GM18499 (cell line): ENCODE data around the gene SOX2.

Experiments used
- ATAC-seq: cut with Tn5 transposase; IDR thresholded peaks from one replicate; pipeline ENCODE4 v1.9.1; 2021; ENCODE audit warnings: moderate number of reproducible peaks; ENCODE audit not compliant: insufficient read depth, unreplicated experiment

Gene SOX2

GRCh38 chr3:181711325-181712135 lies at the start of gene SOX2:
TSS of gene SOX2 (plus strand) at chr3:181711925. CDS start at chr3:181712361, 436 bp downstream.
- ATAC-seq: no peak

DNA sequence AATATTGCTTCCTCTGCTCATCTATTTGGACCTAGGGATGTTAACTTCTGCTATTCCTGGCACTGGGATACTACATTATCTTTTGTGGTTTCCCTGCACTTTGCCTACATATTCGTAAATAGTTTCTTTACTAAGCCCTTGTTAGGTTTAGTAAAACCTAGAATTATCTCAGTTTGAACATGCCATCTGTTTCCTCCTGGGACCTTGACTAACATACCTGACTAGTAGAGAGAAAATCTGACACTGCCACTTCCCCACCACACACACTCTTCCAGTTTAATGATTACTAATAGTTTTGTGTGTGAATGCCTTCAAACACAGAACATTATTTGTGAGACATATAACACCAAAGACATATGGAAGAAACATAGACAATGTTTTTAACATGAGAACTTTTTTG lies 28.2 kb upstream of the SOX2 start:
- ATAC-seq: no peak

DNA sequence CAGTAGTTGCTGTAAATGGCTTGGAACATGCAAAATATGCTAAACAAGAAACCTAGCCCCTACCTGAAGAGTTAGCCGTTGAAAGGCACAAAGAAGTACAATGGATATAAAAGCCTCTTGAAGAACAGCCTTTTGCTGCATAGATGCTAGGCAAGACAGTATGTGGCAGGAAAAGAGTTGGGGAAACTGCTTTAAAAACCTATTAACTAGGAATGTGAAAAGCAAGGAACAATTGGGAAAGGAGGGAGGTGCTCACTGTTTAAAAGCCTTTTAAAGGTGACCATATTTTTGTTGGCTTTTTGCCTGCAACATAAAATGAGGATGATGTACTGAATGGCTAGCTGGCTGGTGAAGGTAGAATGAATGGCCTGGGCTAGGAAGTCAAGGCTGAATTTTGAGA lies 24.5 kb upstream of the SOX2 start:
- no peak for ATAC-seq

DNA sequence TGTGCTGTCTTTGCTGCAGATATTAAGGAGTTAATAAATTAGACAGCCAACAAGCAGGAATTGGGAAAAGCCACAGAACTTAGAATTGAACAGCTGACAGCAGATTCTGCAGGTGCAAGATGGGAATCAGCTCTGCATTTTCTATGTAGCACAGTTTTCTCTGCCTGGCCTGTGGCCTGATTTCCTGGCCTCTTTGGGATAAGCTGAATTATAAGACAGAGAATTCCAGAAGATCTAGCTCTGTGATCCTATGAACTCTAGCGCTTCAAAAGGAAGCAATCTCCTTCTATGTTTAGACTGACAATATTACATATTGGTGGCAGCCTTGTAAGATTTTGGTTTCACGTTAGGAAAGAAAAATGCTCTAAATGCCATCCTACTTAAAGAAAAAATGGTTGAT lies 24.0 kb upstream of the SOX2 start:
- no peak for ATAC-seq

- ATAC-seq: no peak
Observed at GRCh38 chr3:181689546-181689945, 22.2 kb upstream of the SOX2 start.

DNA sequence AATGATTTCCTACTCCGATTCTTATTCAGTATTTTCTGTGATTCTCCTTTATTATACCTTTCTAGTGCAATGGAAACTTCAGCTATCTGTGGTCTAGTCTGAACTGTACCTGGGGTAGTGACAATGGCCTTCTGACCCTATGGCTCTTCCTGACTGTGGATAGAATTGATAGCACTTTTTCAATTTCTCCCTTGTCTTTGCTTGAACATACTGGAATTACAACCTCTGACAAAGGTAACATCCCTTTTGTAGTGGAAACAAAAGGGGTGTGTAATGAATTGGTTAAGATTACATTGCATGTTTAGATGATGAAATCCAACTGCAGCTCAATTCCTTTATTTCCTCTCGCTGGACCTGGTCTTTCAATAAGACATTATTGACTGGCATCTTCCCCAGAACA lies 21.0 kb upstream of the SOX2 start:
- no peak for ATAC-seq

- ATAC-seq: no peak
Observed at GRCh38 chr3:181691901-181692300, 19.8 kb upstream of the SOX2 start.

DNA sequence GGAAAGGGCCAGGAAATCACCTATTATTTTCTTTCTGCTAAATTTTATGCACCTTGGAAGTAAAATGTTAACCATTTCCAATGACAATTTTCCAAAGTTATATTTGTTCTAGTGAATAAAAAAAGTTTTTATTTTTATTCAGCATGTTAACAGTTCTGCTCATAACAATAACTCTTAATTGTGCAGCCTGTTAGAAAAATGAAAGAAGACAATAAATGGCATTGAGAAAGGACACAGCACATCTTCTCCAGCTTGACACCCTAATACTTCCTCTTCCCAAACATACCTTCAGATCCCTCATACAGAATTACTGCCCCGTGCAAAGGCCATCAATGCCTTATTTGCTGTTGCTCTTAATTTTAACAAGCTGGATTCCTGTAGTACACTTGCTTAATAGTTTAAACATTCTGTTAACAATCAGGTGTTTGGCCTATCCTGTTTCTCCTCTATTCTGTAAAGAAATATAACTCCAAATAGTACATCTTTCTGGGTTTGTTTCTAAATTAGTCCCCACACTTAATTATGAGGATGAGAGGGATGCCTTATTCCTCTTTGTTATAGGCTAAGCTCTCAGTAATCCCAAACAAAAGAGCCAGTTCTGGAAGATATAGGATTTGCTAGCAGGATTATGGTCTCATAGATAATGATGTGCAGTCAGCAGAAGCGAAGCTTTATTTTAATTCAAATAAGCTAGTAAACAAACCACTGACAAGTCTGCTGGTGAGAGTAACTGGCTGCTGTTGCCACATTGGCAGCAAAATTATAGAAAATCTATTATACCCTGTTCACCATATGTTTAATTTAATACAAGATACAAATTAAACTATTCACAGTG lies 19.2 kb upstream of the SOX2 start:
- no peak for ATAC-seq

GRCh38 chr3:181693280-181693679 lies 18.4 kb upstream of the SOX2 start:
- ATAC-seq: no peak

DNA sequence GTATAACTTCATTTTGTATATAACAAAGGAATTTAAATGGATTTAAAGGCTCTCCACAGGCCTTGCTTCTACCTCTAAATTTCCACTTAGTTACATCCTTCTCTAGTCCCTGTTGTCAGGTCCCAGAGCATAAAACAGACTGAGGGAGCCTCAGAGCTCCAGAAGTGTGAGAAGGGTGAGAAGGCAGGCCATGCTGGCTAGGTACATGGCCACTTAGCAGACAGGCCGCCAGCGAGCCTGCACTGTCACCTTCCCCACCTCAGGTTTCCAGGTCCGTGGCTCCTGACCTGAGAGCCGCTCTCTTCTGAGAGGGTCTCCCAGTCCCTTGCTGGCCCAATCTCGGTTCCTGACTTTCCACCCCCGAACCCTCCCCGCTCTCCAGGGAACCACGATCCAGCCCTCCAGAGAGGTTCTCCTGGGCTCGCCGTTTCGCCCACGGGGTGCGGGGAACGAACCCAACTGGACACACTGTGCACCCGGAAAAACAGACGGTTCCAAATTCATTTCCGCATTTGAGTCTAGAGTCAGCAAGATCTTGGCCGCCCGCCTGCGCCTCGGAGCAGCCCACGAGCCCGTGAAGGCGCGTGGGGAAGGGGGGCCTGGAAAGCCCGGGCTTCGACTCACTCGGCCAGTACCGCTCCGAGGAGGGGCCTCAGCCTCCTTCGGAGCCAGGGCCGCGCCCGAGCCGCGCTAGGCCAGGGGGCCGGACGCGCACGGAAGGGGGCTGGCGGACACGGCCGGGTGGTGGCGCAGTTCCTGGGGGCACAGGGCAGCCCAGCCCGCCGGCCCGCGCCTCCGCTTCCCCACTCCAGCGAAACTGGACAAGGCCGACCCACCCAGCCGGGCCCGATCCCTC lies 16.7 kb upstream of the SOX2 start:
- ATAC-seq: no peak

DNA sequence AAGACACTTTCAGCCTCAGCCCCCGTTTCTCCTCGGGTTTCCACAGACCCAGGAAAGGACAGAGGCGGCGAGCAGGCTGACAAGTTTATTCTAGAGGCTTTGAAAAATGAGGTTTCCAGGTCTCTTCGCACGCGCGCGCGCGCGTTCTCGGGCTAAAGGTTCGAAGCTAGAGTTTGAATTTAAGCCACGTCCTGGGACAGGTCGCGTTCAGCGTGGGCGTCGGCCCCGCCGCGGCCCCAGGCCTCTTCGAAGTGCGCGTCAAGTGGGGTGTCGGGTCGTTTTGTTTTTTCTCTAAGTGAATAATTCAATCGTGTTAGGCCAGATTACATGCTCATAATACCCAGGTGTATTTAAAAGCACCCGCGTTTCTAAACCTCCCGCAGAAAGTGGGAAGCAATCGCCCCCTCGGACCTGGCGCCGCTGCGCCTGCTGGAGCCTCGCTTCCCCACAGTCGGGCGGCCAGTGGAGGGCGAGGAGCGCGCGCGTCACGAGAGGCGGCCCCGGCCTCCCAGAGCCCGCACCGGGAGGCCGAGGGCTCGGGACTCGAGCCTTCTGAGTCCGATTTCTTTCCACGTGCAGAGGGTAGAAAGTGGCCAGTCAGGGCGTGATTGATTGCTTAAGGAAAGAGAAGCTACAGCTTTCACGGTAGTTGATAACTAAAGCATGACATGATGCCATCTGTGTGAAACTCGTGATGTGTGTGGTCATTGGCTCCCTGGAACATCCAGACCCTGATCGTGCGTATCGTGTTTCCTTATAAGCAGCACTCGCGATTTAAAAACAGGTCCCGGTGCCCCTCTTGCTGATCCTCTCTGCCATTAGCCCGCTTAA lies 15.8 kb upstream of the SOX2 start:
- ATAC-seq: no peak

- no peak for ATAC-seq
Observed at GRCh38 chr3:181696626-181697230, 15.0 kb upstream of the SOX2 start.

DNA sequence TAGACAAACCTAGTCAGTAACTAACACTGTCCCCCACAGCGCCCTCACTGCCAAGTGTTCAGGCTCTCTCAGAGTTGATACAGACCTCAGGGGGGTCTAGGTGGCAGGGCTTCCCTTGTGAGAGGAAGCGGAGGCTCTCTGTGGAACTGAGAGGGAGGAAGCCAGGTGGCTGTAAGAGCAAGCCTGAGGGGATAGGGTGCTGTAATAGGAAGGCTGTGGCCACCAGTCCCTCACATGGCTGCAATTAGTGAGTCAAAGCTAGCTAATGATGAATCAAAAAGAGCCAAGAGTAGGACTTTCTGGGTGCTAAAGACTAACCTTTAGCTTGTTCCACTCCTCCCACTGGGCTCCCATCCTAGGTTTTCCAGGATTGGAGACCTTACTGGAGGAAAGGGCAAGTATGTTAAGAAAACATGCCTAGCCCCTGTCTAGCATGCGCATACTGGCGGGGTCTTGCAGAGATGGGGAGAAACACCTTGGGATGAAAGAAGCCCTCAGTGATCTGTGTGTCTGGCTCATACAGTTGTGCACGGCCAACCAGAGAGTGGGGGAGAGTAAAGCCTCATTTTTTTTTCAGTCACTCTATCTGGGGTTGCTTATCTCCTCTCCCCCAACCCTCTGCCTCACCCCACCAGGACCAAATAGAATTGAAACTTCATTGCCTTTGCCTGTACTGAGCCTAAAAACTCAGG lies 13.3 kb upstream of the SOX2 start:
- ATAC-seq: no peak

DNA sequence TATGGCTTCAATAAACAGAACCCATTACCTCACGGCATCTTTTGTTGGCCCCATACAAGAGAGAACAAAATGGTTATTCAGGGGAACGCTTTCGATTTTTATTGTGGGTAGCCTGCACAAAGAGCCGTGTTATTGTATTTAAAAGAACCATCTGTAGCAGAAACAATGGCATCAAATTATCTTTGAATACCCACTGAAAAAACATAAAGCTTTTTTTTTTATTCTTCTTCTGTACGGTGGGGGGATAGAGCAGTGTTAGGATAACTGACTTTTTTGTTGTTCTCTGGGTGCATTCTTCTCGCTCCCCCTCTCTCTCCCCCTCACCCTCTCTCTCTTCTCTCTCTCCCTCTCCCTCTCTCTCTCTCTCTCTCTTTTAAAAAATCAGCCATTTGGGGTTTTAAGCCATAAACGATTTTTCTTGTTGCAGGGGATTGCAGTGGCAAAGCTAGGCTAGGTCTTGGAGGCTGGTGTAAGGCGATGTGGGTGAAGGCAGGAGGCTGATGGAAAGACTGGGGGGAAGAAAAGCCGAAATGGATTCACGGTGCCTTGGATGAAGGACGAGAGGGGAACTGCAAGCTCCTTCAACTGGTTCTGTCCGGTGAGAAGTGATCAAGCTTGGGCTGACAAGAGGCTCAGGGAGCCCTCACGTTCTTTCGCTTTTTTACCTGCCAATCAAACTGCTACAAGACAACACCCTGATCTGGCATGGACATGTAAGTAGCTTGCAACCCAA lies 12.4 kb upstream of the SOX2 start:
- ATAC-seq: no peak

DNA sequence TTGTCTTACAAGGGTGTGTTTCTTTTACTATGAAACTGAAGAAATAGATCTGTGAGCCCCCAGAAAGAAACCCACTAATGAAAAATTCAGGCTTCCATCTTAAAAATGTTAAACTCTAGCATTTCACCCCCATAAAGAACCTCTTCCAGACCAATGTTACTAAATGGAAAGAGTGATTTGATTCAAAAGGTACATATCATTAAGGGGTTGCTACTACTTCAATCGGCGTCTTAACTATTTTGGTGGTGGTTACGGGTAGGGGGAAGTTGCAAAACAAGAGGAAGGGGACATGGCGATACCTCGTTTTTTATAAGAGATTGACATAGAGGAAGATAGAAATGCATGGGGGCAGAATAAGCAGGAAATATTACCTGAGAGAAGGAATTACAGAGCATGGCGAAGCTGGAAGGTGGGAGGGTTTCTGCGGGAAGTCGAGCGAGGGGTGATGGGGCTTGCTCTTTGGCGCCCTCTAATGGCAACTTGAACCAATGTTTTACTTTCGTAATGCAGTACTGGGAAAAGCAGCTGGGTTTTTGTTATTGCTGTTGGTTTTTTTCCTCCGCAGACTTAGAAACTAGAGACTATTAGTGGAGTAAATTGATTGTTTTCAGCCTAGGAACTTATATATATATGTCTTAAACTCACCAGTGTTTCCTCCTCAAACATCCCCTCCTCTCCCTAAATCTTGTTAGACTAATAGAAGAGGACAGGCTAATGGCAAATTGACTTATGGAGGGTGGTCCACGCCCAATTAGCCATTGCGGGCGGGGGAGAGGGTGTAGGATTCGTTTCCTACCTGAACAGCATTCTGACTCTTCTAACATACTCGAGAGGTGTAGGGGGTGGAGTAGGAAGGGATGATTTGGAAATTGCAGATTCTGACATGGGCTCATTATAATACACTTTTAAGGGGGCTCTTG lies 11.3 kb upstream of the SOX2 start:
- peak; percentile 83 for ATAC-seq

- no peak for ATAC-seq
Observed at GRCh38 chr3:181701096-181701495, 10.6 kb upstream of the SOX2 start.
